Right lobe of liver (tissue), 4 donors: Measurements from ENCODE around the gene BMF.

Experiments used
- CTCF ChIP-seq, 4 donors: fragments of 200-600 bp in 3 of 4; fragments of 450-650 bp in 1 of 4; IDR thresholded peaks; one replicate each; pipeline versions ENCODE4 v1.5.1 to v1.8.0; 2016 to 2022; ENCODE audit warnings: antibody characterized with exemption in 4 of 4, mild to moderate bottlenecking in 2 of 4
- POLR2A ChIP-seq: fragments of 450-650 bp; IDR thresholded peaks from one replicate; pipeline ENCODE4 v1.6.1; 2017; ENCODE audit warnings: antibody characterized with exemption, mild to moderate bottlenecking
- donor health status: DM: no; HTN: no; CAD: no.
- donor health status: DM: no; HTN: no; CAD: no.
- donor health status: DM: no; HTN: yes; CAD: no.

GRCh38 chr15:40065166-40065565 is 43.5 kb downstream of the BMF start:
- TF ChIP-seq CTCF (IDR thresholded peaks at IDR 0.05) (no peak), POLR2A (no peak)
